AG20443 (cell line): ENCODE results near the gene FHOD1.

Source experiments
- DNase-seq: peaks from one replicate; pipeline ENCODE4 v3.0.0; 2012; ENCODE audit warnings: low spot score, mixed read lengths

FHOD1 gene

DNA sequence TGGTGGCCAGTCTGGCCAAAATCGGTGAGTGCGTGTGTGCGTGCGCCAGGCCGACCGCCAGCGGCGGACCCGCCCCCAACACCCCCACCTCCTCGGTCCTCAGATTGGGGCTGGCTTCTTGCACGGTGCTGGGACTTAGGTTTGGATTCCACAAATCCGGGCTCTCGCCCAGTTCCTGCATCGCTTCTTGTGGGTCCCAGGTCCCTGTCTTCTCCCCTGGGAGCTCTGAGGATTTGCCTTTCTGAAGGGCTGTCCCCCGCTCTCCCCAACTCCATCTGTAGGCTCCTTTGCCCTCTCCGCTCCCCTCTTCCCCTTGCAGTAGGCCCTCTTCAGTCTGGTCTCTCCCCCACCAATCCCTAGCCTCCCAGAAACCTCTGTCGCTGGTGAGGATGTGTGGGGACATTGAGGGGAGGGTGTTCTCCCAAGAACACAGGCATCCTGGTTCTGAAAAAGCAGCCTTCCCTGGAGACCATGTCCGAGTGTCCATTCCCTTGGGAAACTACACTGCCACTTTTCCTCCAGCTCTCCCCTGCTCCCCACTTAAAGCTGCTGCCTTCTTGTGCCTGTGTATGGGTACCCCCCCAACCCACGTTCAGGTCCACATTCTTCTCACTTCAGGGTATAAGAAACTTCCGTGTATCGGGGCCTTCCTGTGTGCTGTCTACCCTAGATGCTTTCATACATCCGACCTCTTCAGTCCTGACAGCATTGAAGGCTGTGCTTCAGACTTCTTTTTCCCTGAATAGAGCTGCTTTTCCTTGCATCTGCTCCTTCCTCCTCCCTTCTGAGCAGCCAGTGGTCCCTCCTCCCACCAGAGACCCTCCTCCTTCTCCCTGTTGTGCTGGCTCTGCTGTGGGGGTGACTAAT is 2.1 kb upstream of the FHOD1 start:
- DNase-seq = peak; percentile 27

DNA sequence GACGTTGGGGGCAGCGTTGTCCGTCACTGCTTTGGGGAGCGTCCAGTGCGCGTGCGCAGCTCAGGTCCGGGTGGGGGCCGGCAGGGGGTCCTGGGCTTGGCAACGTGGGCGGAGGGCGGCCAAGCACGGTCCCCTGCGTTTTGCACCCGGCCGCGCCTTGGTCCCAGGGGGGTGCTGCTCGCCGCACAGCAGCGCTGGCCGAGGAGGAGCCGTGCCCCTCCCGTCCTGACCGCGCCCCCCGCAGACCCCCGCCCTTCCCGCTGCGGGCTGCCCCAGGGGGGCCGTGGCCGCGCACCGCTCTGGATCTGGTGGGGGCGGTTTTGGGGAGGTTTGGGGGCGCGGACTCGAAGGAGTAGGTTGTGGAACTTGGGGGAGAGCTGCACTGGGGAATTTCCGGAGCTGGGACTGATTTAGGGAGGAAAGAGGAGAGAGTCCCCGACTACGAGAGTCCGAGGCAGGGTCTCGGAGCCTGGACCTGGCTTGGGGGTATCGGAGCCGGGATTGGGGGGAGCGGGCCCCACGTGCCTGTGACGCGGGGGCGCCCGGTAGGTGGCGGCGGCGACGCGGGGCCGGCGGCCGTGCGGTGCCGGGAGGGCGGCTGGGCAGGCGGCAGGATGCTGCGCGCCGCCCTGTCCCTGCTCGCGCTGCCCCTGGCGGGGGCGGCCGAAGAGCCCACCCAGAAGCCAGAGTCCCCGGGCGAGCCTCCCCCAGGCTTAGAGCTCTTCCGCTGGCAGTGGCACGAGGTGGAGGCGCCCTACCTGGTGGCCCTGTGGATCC is 1.3 kb upstream of the FHOD1 start, which contains the start of gene SLC9A5:
TSS of gene SLC9A5 (plus strand) at position 579 of the 777 bp plus-strand sequence. CDS start at position 615, 36 bp downstream.
- DNase-seq = peak; percentile 62

DNA sequence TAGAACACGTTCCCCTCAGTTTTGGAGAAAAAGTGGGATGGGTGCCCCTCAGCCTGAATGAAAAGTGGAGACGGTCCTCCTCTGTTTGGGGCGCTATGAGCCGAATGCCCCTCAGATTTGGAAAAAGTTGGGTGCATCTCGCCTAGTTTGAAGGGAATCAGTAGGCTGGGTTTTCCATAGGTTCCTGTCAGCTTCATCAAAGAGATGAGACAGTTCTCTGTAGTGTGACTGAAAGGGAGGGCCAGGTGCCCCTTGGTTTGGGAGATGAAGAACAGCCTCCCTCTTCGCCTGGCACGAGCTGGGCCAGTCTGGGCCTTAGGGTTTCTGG is 756 bp upstream of the FHOD1 start:
- no peak for DNase-seq

DNA sequence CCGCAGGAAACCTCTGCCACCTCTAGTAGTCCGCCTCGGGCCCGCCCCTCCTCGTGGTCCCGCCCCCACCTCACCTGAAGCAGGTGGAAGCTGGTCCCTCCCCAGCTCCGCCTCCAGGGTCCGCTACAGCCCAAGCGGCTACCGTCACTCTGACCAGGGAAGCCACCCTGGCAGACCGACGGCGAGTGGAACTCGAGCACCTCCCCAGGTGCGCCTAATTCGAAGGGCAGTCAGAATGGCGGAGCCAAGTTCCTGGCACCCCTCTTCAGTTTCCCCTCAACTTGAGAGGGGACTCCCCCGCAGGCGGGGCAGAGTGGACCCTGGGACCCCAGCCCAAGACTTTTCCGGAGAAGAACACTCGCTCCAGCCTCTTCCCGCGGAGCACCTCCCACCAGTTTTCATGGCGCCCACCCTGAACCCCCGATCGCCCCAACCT is 507 bp downstream of the FHOD1 start:
- DNase-seq = no peak

DNA sequence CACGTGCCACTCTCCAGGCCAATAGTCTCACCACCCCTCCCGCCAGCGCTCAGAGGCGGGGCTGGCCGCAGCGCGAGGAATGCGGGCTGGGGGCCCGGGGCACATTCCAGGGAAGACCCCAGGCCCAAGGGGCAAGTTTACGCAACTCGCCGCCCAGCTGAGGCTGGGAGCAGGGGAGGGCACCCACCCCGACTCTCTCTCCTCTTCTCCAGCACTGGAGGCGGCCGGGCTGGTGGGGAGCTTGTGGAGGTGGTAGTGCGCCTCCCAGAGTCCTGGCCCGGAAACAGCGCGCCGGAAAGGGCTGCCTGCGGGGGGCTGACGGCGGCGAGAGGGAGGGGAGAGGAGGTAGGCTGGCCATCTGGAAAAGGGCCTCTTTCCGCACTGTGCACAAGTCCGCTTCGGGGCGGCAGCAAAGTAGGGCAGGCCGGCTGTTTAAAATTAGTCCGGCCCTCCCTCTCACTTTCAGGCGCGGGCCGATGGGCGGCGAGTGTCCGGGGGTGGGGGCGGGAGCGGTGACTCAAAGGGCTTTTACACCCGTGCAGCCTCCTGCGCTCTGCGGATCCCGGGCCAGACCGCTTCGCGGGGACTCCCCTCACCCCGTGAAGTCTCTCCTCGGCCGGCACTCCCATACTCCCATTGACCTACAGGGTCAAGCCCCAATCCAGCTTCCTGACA is 1.1 kb downstream of the FHOD1 start:
- peak; percentile 72 for DNase-seq

DNA sequence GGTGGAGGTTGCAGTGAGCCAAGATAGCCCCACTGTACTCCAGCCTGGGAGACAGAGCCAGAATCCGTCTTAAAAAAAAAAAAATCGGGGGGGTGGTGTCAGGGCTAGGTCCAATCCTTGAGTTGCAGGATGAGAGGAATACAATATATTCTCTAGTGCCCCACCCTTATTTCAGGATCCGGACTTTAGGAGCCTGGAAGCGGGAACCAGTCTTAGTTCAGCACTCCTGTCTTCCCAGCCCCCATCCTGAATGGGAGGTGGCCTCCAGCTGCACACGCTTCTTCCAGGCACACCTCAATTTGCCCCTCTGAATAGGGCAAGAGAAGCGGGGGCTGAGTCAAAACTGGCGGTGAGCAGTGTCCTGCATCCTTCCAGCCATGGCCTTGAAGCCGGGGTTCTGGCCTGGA is 1.6 kb downstream of the FHOD1 start:
- no peak for DNase-seq

DNA sequence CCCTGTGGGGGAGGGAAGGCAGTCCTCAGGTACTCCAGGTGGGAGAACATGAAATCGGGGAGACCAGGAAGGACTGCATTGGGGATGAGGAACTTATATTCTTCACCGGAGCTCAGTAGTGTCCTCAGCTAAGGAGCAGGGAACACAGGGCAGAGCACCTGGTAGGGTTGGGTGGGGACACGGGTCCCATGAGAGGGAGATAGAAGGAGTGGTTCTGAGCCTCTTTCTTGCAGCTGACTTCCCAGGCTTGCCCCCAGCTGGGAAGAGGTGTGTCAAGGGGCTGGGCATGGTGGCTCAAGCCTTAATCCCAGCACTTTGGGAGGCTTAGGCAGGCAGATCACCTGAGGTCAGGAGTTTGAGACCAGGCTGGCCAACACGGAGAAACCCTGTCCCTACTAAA is 2.1 kb downstream of the FHOD1 start:
- DNase-seq = no peak

DNA sequence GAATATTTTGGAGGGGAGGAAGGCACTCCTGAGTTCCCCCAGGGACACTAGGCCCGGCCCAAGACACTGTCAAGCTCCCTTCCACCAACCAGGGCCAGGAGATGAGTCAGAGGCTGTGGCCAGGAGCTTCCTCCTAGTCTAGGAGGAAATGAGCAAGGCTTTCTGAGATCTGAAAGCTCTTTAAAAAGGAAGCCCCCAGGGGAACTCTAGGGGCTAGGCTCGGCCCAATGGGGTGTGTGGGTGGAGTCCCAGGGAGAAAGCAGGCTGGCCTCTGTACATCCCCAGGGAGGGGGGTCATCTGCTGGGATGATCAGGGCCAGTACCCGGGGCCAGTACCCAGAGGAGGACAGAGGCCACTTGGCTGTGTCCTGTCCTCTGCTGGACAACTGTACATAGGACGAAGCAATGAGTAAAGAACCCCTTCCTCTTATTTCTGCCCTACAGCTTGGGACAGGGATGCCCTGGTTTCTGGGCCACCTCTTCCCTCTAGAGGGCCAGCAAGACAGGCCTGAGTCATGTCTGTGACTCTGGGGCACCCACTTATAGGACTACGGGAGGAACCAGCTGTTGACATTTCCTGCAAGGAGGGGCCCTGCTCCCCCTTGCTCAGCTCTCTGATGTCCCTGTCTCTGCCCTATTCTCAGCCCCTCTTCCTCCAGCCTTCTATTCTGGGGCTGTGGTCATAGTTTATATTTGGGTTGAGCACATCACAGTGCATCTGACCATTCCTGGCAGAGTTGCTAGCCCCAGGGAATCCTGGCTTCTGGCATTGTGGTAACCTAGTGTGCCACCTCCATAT is 2.7 kb downstream of the FHOD1 start:
- DNase-seq = peak; percentile 80

DNA sequence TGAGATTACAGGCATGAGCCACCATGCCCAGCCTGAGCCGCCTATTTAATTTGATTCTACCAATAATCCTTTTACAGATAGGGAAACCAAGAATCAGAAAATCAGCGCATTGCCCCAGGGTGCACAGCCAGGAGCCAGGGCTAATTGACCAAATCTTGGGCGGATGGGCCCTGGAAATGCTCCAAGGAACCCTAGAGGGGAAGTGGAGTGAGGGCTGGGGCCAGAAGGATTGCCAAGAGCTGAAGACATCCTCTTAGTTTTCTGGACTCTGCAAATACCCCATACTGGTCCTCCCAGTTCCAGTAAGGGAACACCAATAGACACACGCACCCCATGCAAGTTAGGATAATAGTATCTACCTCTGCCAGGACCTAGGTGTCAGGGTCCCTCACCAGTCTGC is 3.8 kb downstream of the FHOD1 start:
- no peak for DNase-seq

DNA sequence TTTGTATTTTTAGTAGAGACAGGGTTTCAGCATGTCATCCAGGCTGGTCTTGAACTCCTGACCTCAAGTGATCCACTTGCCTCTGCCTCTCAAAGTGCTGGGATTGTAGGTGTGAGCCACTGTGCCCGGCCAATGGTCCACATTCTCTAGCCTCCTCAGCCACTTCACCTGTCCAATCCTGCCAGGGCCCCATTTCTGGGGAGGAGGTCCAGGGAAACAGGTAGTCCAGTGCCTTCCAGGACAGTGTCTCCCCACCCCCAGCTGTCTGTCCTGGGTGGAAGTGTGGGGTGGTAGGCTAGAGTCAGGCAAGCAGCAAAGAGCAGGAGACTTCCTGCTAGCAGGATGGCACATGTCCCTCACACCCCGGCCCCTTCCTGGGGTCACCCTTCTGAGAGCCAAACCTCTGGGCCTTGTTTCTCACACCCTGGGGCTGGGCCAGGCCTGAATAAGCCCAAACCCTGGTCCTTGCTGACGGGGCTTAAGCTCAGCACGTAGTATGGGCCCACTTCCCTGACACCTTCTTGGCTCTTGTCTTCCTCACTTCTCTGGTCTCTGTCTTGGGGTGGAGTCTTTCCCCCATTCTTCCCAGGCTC is 5.0 kb downstream of the FHOD1 start:
- no peak for DNase-seq

DNA sequence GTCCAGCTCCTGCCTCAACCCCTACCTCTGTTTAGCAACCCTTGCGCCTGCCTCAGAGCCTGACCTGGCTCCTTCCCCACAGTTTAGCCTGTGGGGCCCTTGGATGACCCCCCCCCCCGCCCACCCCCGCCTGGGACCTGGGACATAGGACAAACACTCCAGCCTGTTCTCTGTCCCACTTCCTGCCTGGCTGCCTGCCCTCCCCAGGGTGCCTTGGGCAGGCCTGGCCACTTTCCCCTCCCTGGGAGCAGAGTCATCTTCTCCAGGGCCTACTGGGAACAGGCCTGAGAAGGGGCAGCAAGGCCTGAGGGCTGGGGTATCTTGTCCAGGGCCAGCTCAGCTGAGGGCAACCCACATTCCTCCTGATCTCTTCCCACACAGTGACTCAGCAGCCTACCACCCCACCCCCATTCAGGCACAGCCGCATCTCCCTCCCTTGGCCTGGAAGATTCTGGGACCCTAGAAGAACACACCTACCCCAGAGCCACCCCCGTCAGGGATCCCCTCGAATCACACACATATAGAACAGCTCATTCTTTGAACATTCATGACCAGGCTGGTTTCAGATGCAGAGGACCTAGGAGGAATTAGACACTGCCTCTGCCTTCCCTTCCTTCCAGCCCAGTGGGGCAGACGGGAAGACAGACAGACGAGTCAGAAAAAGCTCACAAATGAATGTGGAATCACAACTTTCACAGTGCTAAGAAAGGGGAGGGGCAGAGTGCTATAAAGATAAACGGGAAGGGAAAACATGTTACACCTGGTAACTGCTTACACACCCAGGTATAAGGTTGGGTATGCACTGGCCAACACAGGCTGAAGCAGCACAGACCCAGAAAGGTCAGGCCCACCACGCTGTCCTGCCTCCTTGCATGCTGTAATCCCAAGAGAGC is 6.0 kb downstream of the FHOD1 start:
- peak; percentile 87 for DNase-seq

DNA sequence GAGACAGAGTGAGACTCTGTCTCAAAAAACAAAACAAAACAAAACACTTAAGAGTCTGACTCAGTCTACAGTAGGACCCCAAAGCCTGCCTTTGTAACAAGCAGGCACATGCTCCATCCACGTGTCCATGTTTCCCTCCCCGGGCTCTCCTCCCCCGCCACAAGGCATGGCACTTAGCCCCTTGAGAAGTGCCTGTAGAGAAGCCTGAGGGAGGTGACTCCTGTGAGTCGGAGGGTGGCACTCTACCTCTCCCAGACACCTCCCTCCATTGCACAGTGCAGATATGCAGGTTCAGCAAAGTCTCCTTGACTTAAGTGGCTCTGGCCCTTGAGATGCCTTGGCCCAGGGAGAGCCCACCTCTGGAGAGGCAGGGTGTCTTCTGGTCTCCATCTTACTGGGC is 6.8 kb downstream of the FHOD1 start:
- DNase-seq = peak; percentile 24

DNA sequence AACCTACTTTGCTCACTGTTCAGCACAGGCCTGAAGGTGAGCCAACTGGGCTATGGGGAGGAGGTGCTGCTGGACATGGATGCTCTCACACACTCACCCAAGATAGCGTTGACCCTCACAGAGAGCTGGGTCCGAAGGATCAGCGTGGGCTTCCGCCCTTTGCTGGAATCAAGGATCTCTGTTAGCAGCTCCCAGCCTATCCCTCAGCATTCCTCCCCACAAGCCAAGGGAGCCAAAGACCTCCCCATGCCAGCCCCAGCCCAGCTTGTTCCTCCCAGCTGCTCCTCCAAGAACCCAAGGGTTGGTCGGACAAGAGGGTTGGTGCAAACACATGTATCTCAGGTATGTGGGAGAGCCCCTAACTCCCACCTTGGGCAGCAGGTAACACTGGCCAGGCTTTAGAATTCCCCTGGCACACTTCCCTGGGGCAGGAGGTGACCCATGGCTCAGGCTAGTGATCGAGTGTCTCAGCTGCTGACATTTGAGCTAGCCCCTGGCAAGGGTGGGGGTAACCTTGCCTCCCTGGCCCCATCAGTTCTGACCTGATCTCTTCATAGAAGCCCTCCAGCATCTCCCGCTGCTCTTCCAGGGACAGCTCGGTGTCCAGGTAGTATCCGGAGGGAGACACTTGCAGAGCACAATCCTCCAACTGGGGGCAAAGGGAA is 8.3 kb downstream of the FHOD1 start:
- no peak for DNase-seq

DNA sequence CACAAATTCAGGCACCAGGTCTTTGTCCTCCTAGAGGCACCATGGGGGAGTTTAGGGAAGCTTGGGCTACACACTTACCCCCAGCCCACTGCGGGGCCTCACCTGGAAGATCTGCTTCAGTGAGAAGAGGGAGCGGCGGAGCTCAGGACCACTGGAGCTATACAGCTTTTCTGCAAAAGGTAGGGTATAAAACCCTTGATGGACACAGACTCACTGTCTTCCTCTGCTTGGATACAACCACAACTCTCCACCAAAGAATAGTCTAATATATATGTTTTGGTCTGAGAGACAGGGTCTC is 9.1 kb downstream of the FHOD1 start:
- DNase-seq = no peak

DNA sequence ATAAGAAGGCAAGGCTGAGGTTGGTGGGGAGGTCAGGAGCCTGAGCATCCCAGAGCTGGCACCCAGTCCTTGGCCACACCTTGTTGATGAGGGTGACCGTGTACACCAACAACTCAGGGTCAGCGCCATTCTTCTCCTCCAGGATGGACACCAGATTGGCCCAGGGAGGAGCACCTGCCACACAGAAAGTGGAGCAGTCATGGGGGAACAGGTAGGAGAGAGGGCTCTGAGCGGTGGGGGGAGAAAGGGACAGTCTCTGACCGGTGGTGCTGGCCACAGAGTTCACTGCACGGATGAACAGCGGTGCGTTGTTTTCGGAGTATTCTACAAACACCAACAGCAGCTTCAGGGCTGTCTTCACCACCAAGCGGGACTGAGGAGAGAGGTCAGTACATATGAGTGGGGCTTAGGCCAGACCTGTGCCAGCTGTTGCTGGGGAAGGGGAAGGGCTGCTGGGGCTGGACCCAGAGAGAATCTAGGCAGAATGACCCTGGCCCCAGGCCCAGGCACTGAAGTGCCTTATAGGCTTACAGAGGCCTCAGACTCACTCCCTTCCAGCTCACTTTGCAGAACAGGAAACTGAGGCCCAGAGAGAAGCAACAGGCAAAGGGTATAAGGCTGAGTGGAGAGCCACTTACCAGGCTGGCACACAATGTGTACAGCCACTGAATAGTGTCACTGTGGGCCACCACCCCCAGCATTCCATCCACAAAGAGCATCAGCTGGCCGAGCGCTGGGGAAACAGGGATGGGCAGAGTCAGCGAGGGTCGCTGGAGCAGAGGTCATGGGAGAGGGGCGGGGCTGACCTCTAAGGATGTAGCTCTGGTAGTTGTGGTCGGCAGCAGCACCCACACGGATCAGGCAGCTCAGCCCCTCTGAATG is 9.6 kb downstream of the FHOD1 start:
- DNase-seq = no peak

DNA sequence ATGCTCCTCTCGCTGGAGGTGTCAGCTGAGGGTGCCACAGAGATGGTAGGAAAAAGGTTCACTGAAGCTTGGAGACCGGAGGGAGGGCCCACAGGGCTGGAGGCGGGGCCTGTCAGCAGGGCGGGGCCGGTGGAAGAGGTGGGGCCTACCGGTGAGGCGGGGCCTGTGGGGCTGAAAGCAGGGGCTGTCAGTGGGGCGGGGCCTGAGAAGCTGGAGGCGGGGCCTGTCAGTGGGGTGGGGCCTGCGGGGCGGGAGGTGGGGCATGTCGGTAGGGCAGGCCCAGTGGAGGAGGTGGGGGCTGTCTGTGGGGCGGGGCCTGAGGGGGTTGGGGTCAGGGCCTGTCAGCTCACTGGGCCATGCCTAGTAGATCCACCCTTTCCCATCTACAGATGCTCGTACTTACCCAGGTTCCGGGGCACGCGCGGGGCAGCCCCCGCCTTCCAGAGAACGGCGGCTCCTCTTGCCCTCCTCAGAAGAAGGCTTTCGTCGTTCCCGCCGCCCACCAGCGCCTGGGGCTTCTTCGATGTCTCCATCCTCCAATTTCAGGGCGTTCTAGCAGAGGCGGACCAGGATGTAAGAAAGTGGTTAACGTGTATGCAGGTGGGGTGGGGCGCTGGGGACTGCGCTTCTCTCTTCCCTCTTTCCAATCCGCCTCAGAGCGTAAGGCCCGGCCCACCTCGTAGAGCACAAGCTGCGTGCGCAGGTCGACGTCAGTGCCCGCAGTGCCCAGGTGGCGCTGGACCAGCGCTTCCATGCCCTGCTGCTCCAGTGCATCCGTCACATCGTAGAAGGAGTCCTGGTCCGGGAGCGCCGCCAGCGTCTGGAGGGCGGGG is 10.5 kb downstream of the FHOD1 start:
- peak; percentile 86 for DNase-seq

DNA sequence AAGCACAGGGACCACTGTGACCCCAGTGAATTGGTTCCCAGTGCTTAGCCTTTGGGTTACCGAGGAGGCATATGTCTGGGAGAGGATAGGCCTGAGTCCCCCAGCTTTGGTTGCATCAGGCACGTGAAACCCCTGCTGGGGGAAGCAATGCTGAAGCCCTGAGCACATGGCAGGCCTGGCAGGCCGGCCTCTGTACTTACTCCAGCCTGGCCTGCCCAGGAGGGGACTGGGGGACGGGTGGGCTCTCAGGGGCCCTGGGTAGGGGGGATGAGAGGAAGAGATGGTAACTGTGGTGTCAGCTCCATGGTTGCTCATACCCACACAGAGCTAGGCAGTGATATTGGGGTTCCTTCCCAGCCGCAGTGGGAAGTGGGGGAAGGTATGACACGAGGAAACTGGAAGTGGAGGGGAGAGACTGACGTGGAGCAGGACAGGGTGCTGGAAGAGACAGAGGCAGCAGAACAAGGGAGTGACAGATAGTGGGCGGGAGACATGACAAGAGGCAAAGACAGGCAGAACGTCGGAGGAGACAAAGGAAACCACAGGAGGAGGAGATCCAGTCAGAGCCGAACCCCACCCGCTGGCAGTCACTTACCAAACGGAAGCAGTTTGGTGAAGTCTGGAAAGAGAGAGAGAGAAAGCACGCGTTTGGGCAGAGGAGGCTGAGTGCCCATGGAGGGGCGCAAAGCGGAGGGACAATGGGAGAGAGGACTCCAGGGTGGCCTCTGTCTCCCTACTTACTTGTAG is 11.3 kb downstream of the FHOD1 start:
- DNase-seq = peak; percentile 35
